ENCODE measurements around the gene NRIP3. TPM values are rescaled to one million over a fixed set of nuclear protein-coding genes. Genes with fewer than 3 reads are reported as not detected.

NRIP3 gene
- total RNA-seq, 1 donor from 2014 or later = 1.3 TPM

- no peak for TF ChIP-seq CTCF (IDR thresholded peaks at IDR 0.05)
- H3K36me3 ChIP-seq = peaks cover 11% of the 10 kb centered on the region
- ATAC-seq (no peak), DNase-seq (no peak)
- no peaks in the 10 kb centered on the region for H3K27me3 ChIP-seq
- no peak overlapping the region for H3K4me3 ChIP-seq
- intact Hi-C loops (cut with DNase I) = no loop called here
- H3K27ac ChIP-seq = no peak overlapping the region
- H3K4me1 ChIP-seq = peaks cover 41% of the 10 kb centered on the region
- H3K9me3 ChIP-seq = no peaks in the 10 kb centered on the region
Observed at GRCh38 chr11:8961401-8961800, 42.4 kb downstream of the NRIP3 start.

GRCh38 chr11:8959546-8960166, 44.1 kb downstream of the NRIP3 start:
- Histone ChIP-seq H3K4me1 (peaks cover 37% of the 10 kb centered on the region), H3K36me3 (peaks cover 27% of the 10 kb centered on the region), H3K9me3 (no peaks in the 10 kb centered on the region), H3K27me3 (no peaks in the 10 kb centered on the region), H3K27ac (peak overlapping the region; percentile 49), H3K4me3 (no peak overlapping the region)
- intact Hi-C loops (cut with DNase I) = no loop called here
- no peak for DNase-seq
- TF ChIP-seq CTCF (IDR thresholded peaks at IDR 0.05) = peak; percentile 51
- peak; percentile 64 for ATAC-seq

GRCh38 chr11:8956860-8957259, 46.9 kb downstream of the NRIP3 start:
- Histone ChIP-seq H3K36me3 (peaks cover 50% of the 10 kb centered on the region), H3K4me3 (no peak overlapping the region)
- intact Hi-C loops (cut with DNase I) = no loop called here

GRCh38 chr11:8948886-8949285, 54.9 kb downstream of the NRIP3 start:
- Histone ChIP-seq H3K4me3 (no peak overlapping the region), H3K4me1 (no peaks in the 10 kb centered on the region), H3K9me3 (no peaks in the 10 kb centered on the region), H3K36me3 (peaks cover 68% of the 10 kb centered on the region), H3K27me3 (no peaks in the 10 kb centered on the region), H3K27ac (no peak overlapping the region)
- intact Hi-C loops (cut with DNase I) = no loop called here
- TF ChIP-seq CTCF (IDR thresholded peaks at IDR 0.05) = no peak
- DNase-seq (no peak), ATAC-seq (no peak)

More at GRCh38 chr11:8956860-8957259, 46.9 kb downstream of the NRIP3 start:
- Histone ChIP-seq H3K9me3 (no peaks in the 10 kb centered on the region), H3K27me3 (no peaks in the 10 kb centered on the region), H3K27ac (no peak overlapping the region), H3K4me1 (peaks cover 22% of the 10 kb centered on the region)
- ATAC-seq (no peak), DNase-seq (no peak)
- no peak for TF ChIP-seq CTCF (IDR thresholded peaks at IDR 0.05)

GRCh38 chr11:8947230-8947943, 56.4 kb downstream of the NRIP3 start:
- Histone ChIP-seq H3K4me1 (no peaks in the 10 kb centered on the region), H3K27me3 (no peaks in the 10 kb centered on the region), H3K9me3 (no peaks in the 10 kb centered on the region), H3K4me3 (no peak overlapping the region), H3K36me3 (peaks cover 54% of the 10 kb centered on the region), H3K27ac (no peak overlapping the region)
- TF ChIP-seq CTCF (IDR thresholded peaks at IDR 0.05) = no peak
- intact Hi-C loops (cut with DNase I) = no loop called here
- ATAC-seq = no peak
- no peak for DNase-seq

Data from upper lobe of right lung (tissue), 1 donor.